Activated T-cell treated with anti-CD3 and anti-CD28 coated beads, Interleukin-2, amount 50 U/mL, for 48 hours (primary cell): ENCODE data around the gene ZFYVE26.
"Not testable (repeated sequence)": the region's sequence is repeated elsewhere in the genome, so short reads cannot be mapped to it uniquely, and the experiment has no call there.

Experiments used
- DNase-seq, 2 experiments: peaks; one replicate each; pipeline ENCODE4 v3.0.0-alpha.2; 2020

ZFYVE26 gene

GRCh38 chr14:67704484-67705089 is 111.8 kb downstream of the ZFYVE26 start:
- DNase-seq = no peak

- no peak for DNase-seq
Observed at GRCh38 chr14:67703997-67704396, 112.4 kb downstream of the ZFYVE26 start.

- not testable (repeated sequence) for DNase-seq
Observed at GRCh38 chr14:67701492-67701891, 114.9 kb downstream of the ZFYVE26 start, which contains the start of gene RDH12. TSS of gene RDH12 (plus strand) at chr14:67701886. CDS start at chr14:67722643, 20,757 bp downstream.

- no peak for DNase-seq
Observed at GRCh38 chr14:67698179-67698578, 118.2 kb downstream of the ZFYVE26 start.

- no peak for DNase-seq
Observed at GRCh38 chr14:67697006-67697405, 119.4 kb downstream of the ZFYVE26 start.
